SK-N-SH (cell line): ENCODE data around the gene RCAN1.
"Not testable (repeated sequence)": the region's sequence is repeated elsewhere in the genome, so short reads cannot be mapped to it uniquely, and the experiment has no call there.

Experiments used
- CHD2 ChIP-seq: fragments of 150-350 bp; IDR thresholded peaks from 2 replicates; pipeline ENCODE4 v1.6.1; 2018; ENCODE audit warnings: low read length; ENCODE audit not compliant: partially characterized antibody
- CTCF ChIP-seq: fragments of 200-600 bp; sonication (generic); IDR thresholded peaks from 2 replicates; pipeline ENCODE4 v1.6.1; 2017; ENCODE audit warnings: antibody characterized with exemption, mild to moderate bottlenecking, moderate library complexity
- ELF1 ChIP-seq: IDR thresholded peaks from 2 replicates; pipeline ENCODE4 v1.4.0; 2012
- GABPA ChIP-seq: IDR thresholded peaks from 2 replicates; pipeline ENCODE4 v1.4.0; 2012; ENCODE audit warnings: low read depth, mild to moderate bottlenecking
- MXI1 ChIP-seq: IDR thresholded peaks from 2 replicates; pipeline ENCODE4 v1.6.1; 2012; ENCODE audit warnings: mild to moderate bottlenecking, low read depth, low read length, improper control_type of control experiment
- PBX3 ChIP-seq: IDR thresholded peaks from 2 replicates; pipeline ENCODE4; 2012
- POLR2AphosphoS5 ChIP-seq: IDR thresholded peaks from 2 replicates; pipeline ENCODE4 v1.6.1; 2012; ENCODE audit warnings: low read depth, low read length
- USF2 ChIP-seq: fragments of 150-350 bp; IDR thresholded peaks from 2 replicates; pipeline ENCODE4 v1.6.1; 2017; ENCODE audit warnings: antibody characterized with exemption, low read length, low read depth, borderline replicate concordance

- not testable (repeated sequence) for TF ChIP-seq USF2, GABPA, MXI1, PBX3, POLR2AphosphoS5, ELF1, CTCF, CHD2
Measured at GRCh38 chr21:34483435-34483834, 131.5 kb downstream of the RCAN1 start.
